CD4-positive, alpha-beta memory T cell (primary cell): ENCODE measurements around the gene ALLC. TPM values are rescaled to one million over a fixed set of nuclear protein-coding genes. Genes with fewer than 3 reads are reported as not detected.

Experiments
- CTCF ChIA-PET: fragments of 350-600 bp; sonication (Branson Sonifier 250); formaldehyde crosslinking; loops from one replicate; lab custom pipeline; 2021; ENCODE audit warnings: inconsistent platforms; ENCODE audit not compliant: partially characterized antibody; lab: Charles Lee
- POLR2A ChIA-PET: fragments of 350-600 bp; sonication (Branson Sonifier 250); formaldehyde crosslinking; loops from one replicate; lab custom pipeline; 2021; ENCODE audit not compliant: partially characterized antibody; lab: Charles Lee
- DNase-seq, 5 donors: peaks; one replicate each; pipeline versions ENCODE4 v3.0.0 to v3.0.0-alpha.2; 2020 to 2022; ENCODE audit warnings: mixed read lengths in 1 of 5
- H3K27ac ChIP-seq: one replicate; pipeline ENCODE4 v1.7.0; 2013; ENCODE audit warnings: low read depth, low read length
- H3K27me3 ChIP-seq: 2 replicates; pipeline ENCODE4 v1.7.0; 2013; ENCODE audit warnings: mild to moderate bottlenecking, low read length, moderate library complexity; ENCODE audit not compliant: insufficient read depth
- H3K36me3 ChIP-seq: 2 replicates; pipeline ENCODE4 v1.7.0; 2013; ENCODE audit warnings: mild to moderate bottlenecking, low read length, moderate library complexity; ENCODE audit not compliant: insufficient read depth
- H3K4me1 ChIP-seq: 2 replicates; pipeline ENCODE4 v1.7.0; 2013; ENCODE audit warnings: mild to moderate bottlenecking, low read length, moderate library complexity; ENCODE audit not compliant: insufficient read depth
- H3K4me3 ChIP-seq, 2 donors: one replicate each; pipeline ENCODE4 v1.7.0; 2013; ENCODE audit warnings: low read length in 2 of 2, mild to moderate bottlenecking in 1 of 2
- H3K9me3 ChIP-seq, 2 donors: one replicate each; pipeline ENCODE4 v1.7.0; 2013; ENCODE audit warnings: low read length in 2 of 2, control low read depth in 1 of 2; ENCODE audit not compliant: control insufficient read depth in 1 of 2
- H3K27ac Mint-ChIP-seq, 7 donors: one replicate each; pipeline ENCODE4 v1.8.0; 2020 to 2021; ENCODE audit warnings: mixed read lengths in 7 of 7, mild to moderate bottlenecking in 6 of 7, inconsistent platforms in 3 of 7, moderate library complexity in 3 of 7
- H3K27me3 Mint-ChIP-seq, 2 donors: one replicate each; pipeline ENCODE4 v1.8.0; 2020 to 2021; ENCODE audit warnings: mixed read lengths in 2 of 2
- H3K36me3 Mint-ChIP-seq, 2 donors: one replicate each; pipeline ENCODE4 v1.8.0; 2020 to 2021; ENCODE audit warnings: mixed read lengths in 2 of 2, inconsistent platforms in 1 of 2, mild to moderate bottlenecking in 1 of 2
- H3K4me1 Mint-ChIP-seq, 4 donors: one replicate each; pipeline ENCODE4 v1.8.0; 2020 to 2021; ENCODE audit warnings: mixed read lengths in 4 of 4, mild to moderate bottlenecking in 1 of 4
- H3K4me3 Mint-ChIP-seq, 8 donors: one replicate each; pipeline ENCODE4 v1.8.0; 2020 to 2021; ENCODE audit warnings: mixed read lengths in 8 of 8, mild to moderate bottlenecking in 7 of 8, moderate library complexity in 6 of 8, inconsistent platforms in 3 of 8
- H3K9me3 Mint-ChIP-seq, 8 donors: one replicate each; pipeline ENCODE4 v1.8.0; 2020 to 2021; ENCODE audit warnings: mixed read lengths in 8 of 8, mild to moderate bottlenecking in 5 of 8, inconsistent platforms in 3 of 8, moderate library complexity in 1 of 8
- intact Hi-C: fragments of 100-400 bp; cut with micrococcal nuclease; formaldehyde crosslinking; loops from one replicate; pipeline ENCODE4 v1.15.1; 2023
- polyA plus RNA-seq, 2 donors: library from polyadenylated mRNA; unstranded; fragments of 300-500 nt; fragmentation: Illumina TruSeq; gene quantifications; one replicate each; pipeline ENCODE4 v1.2.3, GENCODE V29; 2021
- total RNA-seq, 2 experiments: library from RNA; stranded (reverse); gene quantifications; one replicate each; pipeline ENCODE4 v1.2.3, GENCODE V29; 2021

ALLC gene
- total and polyA plus RNA-seq, 4 experiments from 2014 or later: not detected

GRCh38 chr2:3646446-3646845 is 11.6 kb upstream of the ALLC start:
- intact Hi-C loops: no loop called here
- ChIA-PET POLR2A (no interaction called here), CTCF (no interaction called here)
- Mint-ChIP-seq H3K36me3 (peaks cover 0 to 1% of the 10 kb centered on the region in 2 donors), H3K27ac (no peak overlapping the region), H3K4me3 (no peak overlapping the region), H3K27me3 (peaks cover 0 to 3% of the 10 kb centered on the region in 2 donors), H3K9me3 (no peaks in the 10 kb centered on the region), H3K4me1 (peaks cover 4 to 8% (median 7%) of the 10 kb centered on the region in 4 donors)
- no peak overlapping the region for H3K4me3 ChIP-seq
- H3K9me3 ChIP-seq: no peaks in the 10 kb centered on the region
- no peaks in the 10 kb centered on the region for H3K36me3 ChIP-seq
- no peak overlapping the region for H3K27ac ChIP-seq
- H3K4me1 ChIP-seq: peaks cover 5% of the 10 kb centered on the region
- DNase-seq: no peak
- H3K27me3 ChIP-seq: no peaks in the 10 kb centered on the region

- H3K27ac Mint-ChIP-seq: no peak overlapping the region
- H3K36me3 ChIP-seq: no peaks in the 10 kb centered on the region
- H3K4me3 ChIP-seq: no peak overlapping the region
- H3K27me3 ChIP-seq: no peaks in the 10 kb centered on the region
- no peaks in the 10 kb centered on the region for H3K9me3 ChIP-seq
- H3K4me3 Mint-ChIP-seq: no peak overlapping the region
- H3K27me3 Mint-ChIP-seq: peaks cover 0 to 3% of the 10 kb centered on the region in 2 donors
- peaks cover 11% of the 10 kb centered on the region for H3K4me1 ChIP-seq
- intact Hi-C loops: no loop called here
- no peak for DNase-seq
- no peaks in the 10 kb centered on the region for H3K9me3 Mint-ChIP-seq
- H3K36me3 Mint-ChIP-seq: peaks cover 0 to 1% of the 10 kb centered on the region in 2 donors
- no peak overlapping the region for H3K27ac ChIP-seq
- ChIA-PET CTCF (no interaction called here), POLR2A (no interaction called here)
- H3K4me1 Mint-ChIP-seq: peaks cover 8 to 16% (median 13%) of the 10 kb centered on the region in 4 donors
These were observed 10.8 kb upstream of the ALLC start for GRCh38 chr2:3647246-3647645.

- Histone ChIP-seq H3K36me3 (no peaks in the 10 kb centered on the region), H3K9me3 (no peaks in the 10 kb centered on the region), H3K27ac (no peak overlapping the region), H3K4me3 (no peak overlapping the region), H3K27me3 (no peaks in the 10 kb centered on the region), H3K4me1 (peaks cover 13% of the 10 kb centered on the region)
- intact Hi-C loops: no loop called here
- ChIA-PET CTCF (no interaction called here), POLR2A (no interaction called here)
- Mint-ChIP-seq H3K4me3 (no peak overlapping the region), H3K27me3 (peaks cover 0 to 3% of the 10 kb centered on the region in 2 donors), H3K36me3 (peaks cover 0 to 1% of the 10 kb centered on the region in 2 donors), H3K4me1 (peaks cover 8 to 18% (median 14%) of the 10 kb centered on the region in 4 donors), H3K27ac (no peak overlapping the region), H3K9me3 (no peaks in the 10 kb centered on the region)
- DNase-seq: no peak
These were observed 10.0 kb upstream of the ALLC start for GRCh38 chr2:3647831-3648651.

GRCh38 chr2:3648652-3649177 is 9.3 kb upstream of the ALLC start:
- intact Hi-C loops: no loop called here
- peaks cover 13% of the 10 kb centered on the region for H3K4me1 ChIP-seq
- H3K27ac ChIP-seq: no peak overlapping the region
- no peaks in the 10 kb centered on the region for H3K27me3 ChIP-seq
- POLR2A ChIA-PET: no interaction called here
- peaks cover 0 to 1% of the 10 kb centered on the region in 2 donors for H3K36me3 Mint-ChIP-seq
- peaks cover 8 to 18% (median 13%) of the 10 kb centered on the region in 4 donors for H3K4me1 Mint-ChIP-seq
- H3K9me3 ChIP-seq: no peaks in the 10 kb centered on the region
- DNase-seq: no peak
- H3K9me3 Mint-ChIP-seq: no peaks in the 10 kb centered on the region
- no peaks in the 10 kb centered on the region for H3K36me3 ChIP-seq
- H3K27ac Mint-ChIP-seq: no peak overlapping the region
- H3K27me3 Mint-ChIP-seq: peaks cover 0 to 3% of the 10 kb centered on the region in 2 donors
- no peak overlapping the region for H3K4me3 Mint-ChIP-seq
- no peak overlapping the region for H3K4me3 ChIP-seq
- CTCF ChIA-PET: no interaction called here

GRCh38 chr2:3649581-3649980 is 8.4 kb upstream of the ALLC start:
- H3K4me3 ChIP-seq: no peak overlapping the region
- H3K36me3 ChIP-seq: no peaks in the 10 kb centered on the region
- CTCF ChIA-PET: interaction anchor here (7.8 kb wide), 1 partner anchor 226 kb away, joined by 109 read pairs; no protein-coding TSS in a partner anchor
- no peaks in the 10 kb centered on the region for H3K9me3 Mint-ChIP-seq
- H3K27ac Mint-ChIP-seq: no peak overlapping the region
- DNase-seq: no peak
- H3K27ac ChIP-seq: no peak overlapping the region
- no peaks in the 10 kb centered on the region for H3K9me3 ChIP-seq
- POLR2A ChIA-PET: no interaction called here
- H3K27me3 Mint-ChIP-seq: peaks cover 0 to 3% of the 10 kb centered on the region in 2 donors
- H3K4me1 Mint-ChIP-seq: peaks cover 8 to 18% (median 13%) of the 10 kb centered on the region in 4 donors
- H3K27me3 ChIP-seq: no peaks in the 10 kb centered on the region
- peak overlapping the region in 1 of 8 donors; percentile 15 for H3K4me3 Mint-ChIP-seq
- peaks cover 13% of the 10 kb centered on the region for H3K4me1 ChIP-seq
- intact Hi-C loops: no loop called here
- peaks cover 0 to 1% of the 10 kb centered on the region in 2 donors for H3K36me3 Mint-ChIP-seq

- H3K27ac ChIP-seq: no peak overlapping the region
- Mint-ChIP-seq H3K4me1 (peaks cover 8 to 18% (median 13%) of the 10 kb centered on the region in 4 donors), H3K4me3 (peak overlapping the region in 7 of 8 donors; percentile 87 to 95 (median 92)), H3K36me3 (peaks cover 0 to 1% of the 10 kb centered on the region in 2 donors), H3K27ac (peak overlapping the region in 4 of 7 donors; percentile 87 to 99 (median 94)), H3K27me3 (peaks cover 0 to 3% of the 10 kb centered on the region in 2 donors), H3K9me3 (no peaks in the 10 kb centered on the region)
- H3K27me3 ChIP-seq: no peaks in the 10 kb centered on the region
- H3K36me3 ChIP-seq: no peaks in the 10 kb centered on the region
- ChIA-PET POLR2A (interaction anchor here (2.2 to 2.7 kb wide), 2 partner anchors 93 to 226 kb away, joined by 12 to 19 read pairs; partner anchors contain the start of gene RNASEH1), CTCF (interaction anchor here (0.8 to 7.8 kb wide), 4 partner anchors 12 to 1530 kb away, joined by 4 to 109 read pairs (median 7); no protein-coding TSS in a partner anchor)
- intact Hi-C loops: loop anchor here (5.0 kb wide), 2 partner anchors 273 to 1763 kb away; partner anchors contain the start of genes EIPR1 and TRAPPC12
- peaks cover 13% of the 10 kb centered on the region for H3K4me1 ChIP-seq
- no peak for DNase-seq
- H3K9me3 ChIP-seq: no peaks in the 10 kb centered on the region
- H3K4me3 ChIP-seq: no peak overlapping the region
These were observed 7.7 kb upstream of the ALLC start for GRCh38 chr2:3650140-3650920.
